GM19452 (cell line): ENCODE results near the gene GTF3C6.
"Not testable (repeated sequence)": the region's sequence is repeated elsewhere in the genome, so short reads cannot be mapped to it uniquely, and the experiment has no call there.

Source experiments
- ATAC-seq: cut with Tn5 transposase; IDR thresholded peaks from one replicate; pipeline ENCODE4 v1.9.1; 2021; ENCODE audit not compliant: unreplicated experiment

Gene GTF3C6

GRCh38 chr6:110979565-110980101 lies 21.1 kb downstream of the GTF3C6 start:
- no peak for ATAC-seq

GRCh38 chr6:110980227-110980626 lies 21.7 kb downstream of the GTF3C6 start:
- no peak for ATAC-seq

GRCh38 chr6:110980648-110981047 lies 22.1 kb downstream of the GTF3C6 start:
- ATAC-seq, result no peak

GRCh38 chr6:110981202-110981600 lies 22.7 kb downstream of the GTF3C6 start:
- ATAC-seq, result no peak

- no peak for ATAC-seq
These were observed 32.5 kb downstream of the GTF3C6 start for GRCh38 chr6:110990840-110991576.

- ATAC-seq, result no peak
These were observed 38.2 kb downstream of the GTF3C6 start for GRCh38 chr6:110996691-110997090.

- no peak for ATAC-seq
These were observed 41.2 kb downstream of the GTF3C6 start for GRCh38 chr6:110999634-111000270.

GRCh38 chr6:111002350-111002749 lies 43.8 kb downstream of the GTF3C6 start:
- no peak for ATAC-seq

GRCh38 chr6:111011360-111012142 lies 53.0 kb downstream of the GTF3C6 start:
- ATAC-seq, result no peak

- ATAC-seq, result no peak
These were observed 53.6 kb downstream of the GTF3C6 start for GRCh38 chr6:111012143-111012452.

- ATAC-seq, result not testable (repeated sequence)
These were observed 54.0 kb downstream of the GTF3C6 start for GRCh38 chr6:111012520-111012919.

- no peak for ATAC-seq
These were observed 54.8 kb downstream of the GTF3C6 start for GRCh38 chr6:111013144-111013915.

GRCh38 chr6:111015389-111016124 lies 57.1 kb downstream of the GTF3C6 start:
- ATAC-seq, result no peak

- not testable (repeated sequence) for ATAC-seq
These were observed 58.7 kb downstream of the GTF3C6 start for GRCh38 chr6:111017241-111017640.
